Measurements from ENCODE around the gene SPTBN1. TPM values are rescaled to one million over a fixed set of nuclear protein-coding genes. Genes with fewer than 3 reads are reported as not detected.
A peak's percentile ranks its signal among the peaks of the same experiment; 100 is the strongest.

Gene SPTBN1
- total RNA-seq, 1 donor from 2014 or later, result 601 TPM

- intact Hi-C loops (cut with DNase I), result no loop called here
- H3K4me1 ChIP-seq, result peaks cover 78% of the 10 kb centered on the region
- no peak overlapping the region for H3K4me3 ChIP-seq
- TF ChIP-seq CTCF (IDR thresholded peaks at IDR 0.05), result no peak
- no peak overlapping the region for H3K27ac ChIP-seq
- no peaks in the 10 kb centered on the region for H3K36me3 ChIP-seq
- ATAC-seq (no peak), DNase-seq (no peak)
- H3K27me3 ChIP-seq (ENCODE audit: low read depth), result no peaks in the 10 kb centered on the region
- H3K9me3 ChIP-seq, result no peaks in the 10 kb centered on the region
These were observed 108.3 kb downstream of the SPTBN1 start for GRCh38 chr2:54564439-54564838.

GRCh38 chr2:54565551-54565950 lies 109.4 kb downstream of the SPTBN1 start:
- intact Hi-C loops (cut with DNase I), result no loop called here
- ATAC-seq (no peak), DNase-seq (no peak)
- Histone ChIP-seq H3K36me3 (no peaks in the 10 kb centered on the region), H3K27me3 (ENCODE audit: low read depth) (no peaks in the 10 kb centered on the region), H3K27ac (no peak overlapping the region), H3K4me1 (peaks cover 84% of the 10 kb centered on the region), H3K9me3 (no peaks in the 10 kb centered on the region), H3K4me3 (no peak overlapping the region)
- no peak for TF ChIP-seq CTCF (IDR thresholded peaks at IDR 0.05)

- intact Hi-C loops (cut with DNase I), result no loop called here
- no peaks in the 10 kb centered on the region for H3K27me3 ChIP-seq (ENCODE audit: low read depth)
- ATAC-seq (no peak), DNase-seq (no peak)
- no peak overlapping the region for H3K4me3 ChIP-seq
- H3K4me1 ChIP-seq, result peaks cover 82% of the 10 kb centered on the region
- no peaks in the 10 kb centered on the region for H3K36me3 ChIP-seq
- no peak for TF ChIP-seq CTCF (IDR thresholded peaks at IDR 0.05)
- no peaks in the 10 kb centered on the region for H3K9me3 ChIP-seq
- H3K27ac ChIP-seq, result no peak overlapping the region
These were observed 110.8 kb downstream of the SPTBN1 start for GRCh38 chr2:54566896-54567295.

DNA sequence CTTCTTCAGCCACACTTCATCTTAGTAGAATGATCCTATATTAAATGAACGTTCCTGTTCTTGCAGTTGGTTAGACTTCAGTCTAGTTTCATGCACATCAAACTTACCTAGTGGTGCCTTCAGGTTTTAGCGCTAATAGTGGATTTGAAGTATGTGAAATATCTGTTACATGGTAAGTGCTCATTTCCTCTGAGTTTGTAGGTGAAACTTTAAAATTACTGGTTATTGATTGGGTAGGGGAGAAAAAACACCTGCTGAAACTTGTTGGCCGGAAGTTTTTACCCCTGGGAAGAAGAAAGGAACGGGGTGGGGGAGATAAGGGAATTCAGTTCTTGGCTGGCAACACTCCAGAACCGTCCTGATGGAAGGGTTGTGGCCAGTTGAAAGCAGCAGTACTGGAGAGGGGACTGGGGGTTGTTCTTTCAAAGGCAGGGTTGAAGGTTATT lies 112.8 kb downstream of the SPTBN1 start:
- Histone ChIP-seq H3K4me1 (peaks cover 85% of the 10 kb centered on the region), H3K27me3 (ENCODE audit: low read depth) (no peaks in the 10 kb centered on the region), H3K27ac (peak overlapping the region; percentile 59), H3K9me3 (no peaks in the 10 kb centered on the region), H3K4me3 (no peak overlapping the region), H3K36me3 (no peaks in the 10 kb centered on the region)
- ATAC-seq (no peak), DNase-seq (no peak)
- intact Hi-C loops (cut with DNase I), result no loop called here
- TF ChIP-seq CTCF (IDR thresholded peaks at IDR 0.05), result no peak

- ATAC-seq (no peak), DNase-seq (no peak)
- Histone ChIP-seq H3K27ac (peak overlapping the region; percentile 59), H3K9me3 (no peaks in the 10 kb centered on the region), H3K36me3 (no peaks in the 10 kb centered on the region), H3K27me3 (ENCODE audit: low read depth) (no peaks in the 10 kb centered on the region), H3K4me1 (peaks cover 94% of the 10 kb centered on the region), H3K4me3 (no peak overlapping the region)
- intact Hi-C loops (cut with DNase I), result no loop called here
- TF ChIP-seq CTCF (IDR thresholded peaks at IDR 0.05), result no peak
These were observed 113.7 kb downstream of the SPTBN1 start for GRCh38 chr2:54569745-54570301.
